MM.1S (cell line): ENCODE results near the gene VPS35L.

Experiments
- DNase-seq: peaks from one replicate; pipeline ENCODE4 v3.0.0-alpha.2; 2015
- H2AFZ ChIP-seq: fragments of 300-600 bp; sonication (generic); 2 replicates; pipeline ENCODE4 v1.6.0; 2016; ENCODE audit warnings: antibody characterized with exemption, low read length
- H3F3A ChIP-seq: fragments of 300-600 bp; sonication (generic); 2 replicates; pipeline ENCODE4 v1.6.1; 2016; ENCODE audit warnings: mild to moderate bottlenecking, antibody characterized with exemption, low read length, moderate library complexity, mixed read lengths; ENCODE audit not compliant: insufficient read depth
- H3K27ac ChIP-seq: fragments of 300-600 bp; sonication (generic); 2 replicates; pipeline ENCODE4 v1.5.1; 2016; ENCODE audit warnings: mild to moderate bottlenecking, low read length
- H3K27me3 ChIP-seq: fragments of 300-600 bp; sonication (generic); replicated peaks from 2 replicates; pipeline ENCODE4 v1.6.0; 2016; ENCODE audit warnings: low read length; ENCODE audit not compliant: insufficient read depth
- H3K36me3 ChIP-seq: fragments of 300-600 bp; sonication (generic); replicated peaks from 2 replicates; pipeline ENCODE4 v1.6.1; 2016; ENCODE audit warnings: mild to moderate bottlenecking, low read length, mixed read lengths; ENCODE audit not compliant: insufficient read depth
- H3K4me1 ChIP-seq: fragments of 300-600 bp; sonication (generic); 2 replicates; pipeline ENCODE4 v1.6.1; 2016; ENCODE audit warnings: low read length, mixed read lengths
- H3K4me2 ChIP-seq: fragments of 300-600 bp; sonication (generic); 2 replicates; pipeline ENCODE4 v1.6.0; 2016; ENCODE audit warnings: low read depth, low read length
- H3K4me3 ChIP-seq: fragments of 300-600 bp; sonication (generic); 2 replicates; pipeline ENCODE4 v1.5.1; 2016; ENCODE audit warnings: low read length, mixed read lengths
- H3K79me2 ChIP-seq: fragments of 300-600 bp; sonication (generic); 2 replicates; pipeline ENCODE4 v1.6.1; 2016; ENCODE audit warnings: mixed run types, low read length, mixed read lengths
- H3K9ac ChIP-seq: fragments of 300-600 bp; sonication (generic); 2 replicates; pipeline ENCODE4 v1.6.1; 2016; ENCODE audit warnings: low read length, mixed read lengths
- H3K9me2 ChIP-seq: fragments of 300-600 bp; sonication (generic); replicated peaks from 2 replicates; pipeline ENCODE4 v1.6.1; 2016; ENCODE audit warnings: mild to moderate bottlenecking, low read length, mixed read lengths; ENCODE audit not compliant: insufficient read depth
- H3K9me3 ChIP-seq: fragments of 300-600 bp; sonication (generic); replicated peaks from 2 replicates; pipeline ENCODE4 v1.6.1; 2016; ENCODE audit warnings: mild to moderate bottlenecking, low read length, mixed read lengths; ENCODE audit not compliant: insufficient read depth
- H4K20me1 ChIP-seq: fragments of 300-600 bp; sonication (generic); 2 replicates; pipeline ENCODE4 v1.6.1; 2016; ENCODE audit warnings: mild to moderate bottlenecking, low read length, moderate library complexity, mixed read lengths; ENCODE audit not compliant: insufficient read depth
- EZH2 ChIP-seq: fragments of 300-600 bp; sonication (generic); optimal IDR thresholded peaks from 2 replicates; pipeline ENCODE3; 2017; ENCODE audit warnings: low read depth, mild to moderate bottlenecking, antibody characterized with exemption, low read length, mixed read lengths
- EZH2phosphoT487 ChIP-seq: fragments of 300-600 bp; sonication (generic); IDR thresholded peaks from 2 replicates; pipeline ENCODE4 v1.6.1; 2018; ENCODE audit warnings: antibody characterized with exemption, low read length
- TF ChIP-seq, protein P1 (sequence below): fragments of 300-600 bp; sonication (generic); IDR thresholded peaks from 2 replicates; pipeline ENCODE4 v1.5.1; 2016; ENCODE audit warnings: antibody characterized with exemption, low read length, mixed read lengths

The VPS35L gene

GRCh38 chr16:19688396-19689024 is 133.0 kb downstream of the VPS35L start:
- Histone ChIP-seq H3K36me3 (no peaks in the 10 kb centered on the region), H3K9ac (no peak overlapping the region), H3K79me2 (no peaks in the 10 kb centered on the region), H3K27me3 (no peaks in the 10 kb centered on the region), H3K4me1 (0 out of 2 replicates have a peak, but pooled peaks cover 4% of the 10 kb centered on the region), H3F3A (no peaks in the 10 kb centered on the region), H3K9me2 (no peaks in the 10 kb centered on the region), H4K20me1 (no peaks in the 10 kb centered on the region), H3K27ac (no peak overlapping the region), H3K9me3 (no peaks in the 10 kb centered on the region), H3K4me2 (no peak overlapping the region), H3K4me3 (no peak overlapping the region), H2AFZ (no peak overlapping the region)
- no peak for DNase-seq
- TF ChIP-seq, protein P1, sequence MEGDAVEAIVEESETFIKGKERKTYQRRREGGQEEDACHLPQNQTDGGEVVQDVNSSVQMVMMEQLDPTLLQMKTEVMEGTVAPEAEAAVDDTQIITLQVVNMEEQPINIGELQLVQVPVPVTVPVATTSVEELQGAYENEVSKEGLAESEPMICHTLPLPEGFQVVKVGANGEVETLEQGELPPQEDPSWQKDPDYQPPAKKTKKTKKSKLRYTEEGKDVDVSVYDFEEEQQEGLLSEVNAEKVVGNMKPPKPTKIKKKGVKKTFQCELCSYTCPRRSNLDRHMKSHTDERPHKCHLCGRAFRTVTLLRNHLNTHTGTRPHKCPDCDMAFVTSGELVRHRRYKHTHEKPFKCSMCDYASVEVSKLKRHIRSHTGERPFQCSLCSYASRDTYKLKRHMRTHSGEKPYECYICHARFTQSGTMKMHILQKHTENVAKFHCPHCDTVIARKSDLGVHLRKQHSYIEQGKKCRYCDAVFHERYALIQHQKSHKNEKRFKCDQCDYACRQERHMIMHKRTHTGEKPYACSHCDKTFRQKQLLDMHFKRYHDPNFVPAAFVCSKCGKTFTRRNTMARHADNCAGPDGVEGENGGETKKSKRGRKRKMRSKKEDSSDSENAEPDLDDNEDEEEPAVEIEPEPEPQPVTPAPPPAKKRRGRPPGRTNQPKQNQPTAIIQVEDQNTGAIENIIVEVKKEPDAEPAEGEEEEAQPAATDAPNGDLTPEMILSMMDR = no peak
- no peak for TF ChIP-seq EZH2phosphoT487
- no peak for TF ChIP-seq EZH2

DNA sequence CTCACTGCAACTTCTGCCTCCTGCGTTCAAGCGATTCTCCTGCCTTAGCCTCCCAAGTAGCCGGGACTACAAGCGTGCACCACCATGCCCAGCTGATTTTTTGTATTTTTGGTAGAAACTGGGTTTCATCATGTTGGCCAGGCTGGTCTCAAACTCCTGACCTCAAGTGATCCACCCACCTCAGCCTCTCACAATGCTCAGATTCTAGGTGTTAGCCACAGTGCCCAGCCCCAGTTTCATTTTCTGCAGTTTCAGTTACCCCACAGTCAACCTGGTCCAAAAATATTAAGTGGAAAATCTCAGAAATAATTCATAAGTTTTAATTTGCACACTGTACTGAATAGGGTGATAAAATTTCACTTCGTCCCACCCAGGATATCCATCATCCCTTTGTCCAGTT is 133.8 kb downstream of the VPS35L start:
- H3K27me3 ChIP-seq = no peaks in the 10 kb centered on the region
- no peaks in the 10 kb centered on the region for H3K79me2 ChIP-seq
- DNase-seq = no peak
- TF ChIP-seq, protein P1 = no peak
- TF ChIP-seq EZH2 (no peak), EZH2phosphoT487 (no peak)
- no peak overlapping the region for H2AFZ ChIP-seq
- no peak overlapping the region for H3K4me3 ChIP-seq
- H3K9me3 ChIP-seq = no peaks in the 10 kb centered on the region
- no peak overlapping the region for H3K4me2 ChIP-seq
- no peaks in the 10 kb centered on the region for H3K36me3 ChIP-seq
- H3K9ac ChIP-seq = no peak overlapping the region
- H3K27ac ChIP-seq = no peak overlapping the region
- no peaks in the 10 kb centered on the region for H4K20me1 ChIP-seq
- H3K9me2 ChIP-seq = no peaks in the 10 kb centered on the region
- H3K4me1 ChIP-seq = 0 out of 2 replicates have a peak, but pooled peaks cover 4% of the 10 kb centered on the region
- H3F3A ChIP-seq = no peaks in the 10 kb centered on the region

DNA sequence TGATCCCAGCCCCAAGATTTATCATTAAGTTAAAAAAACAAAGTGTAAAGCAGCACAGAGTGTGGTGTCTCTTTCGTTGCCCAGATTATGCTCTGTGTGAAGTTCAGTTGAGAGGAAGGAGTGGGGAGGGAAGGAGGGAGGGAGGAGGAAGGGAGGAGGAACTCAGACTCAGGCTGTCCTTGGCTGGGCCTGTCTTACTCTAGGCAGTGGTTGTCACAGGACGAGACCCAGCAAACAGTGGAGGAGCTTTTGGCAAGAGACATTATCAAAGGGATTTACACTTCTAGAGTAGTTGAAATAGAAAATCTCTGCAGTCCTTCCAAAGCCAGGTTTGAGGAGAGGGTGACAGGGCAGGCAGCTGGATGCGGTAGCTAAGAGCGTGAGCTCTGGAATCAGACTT is 134.7 kb downstream of the VPS35L start:
- Histone ChIP-seq H3K27ac (no peak overlapping the region), H3K4me3 (no peak overlapping the region), H3K79me2 (no peaks in the 10 kb centered on the region), H3K4me2 (no peak overlapping the region), H3K9me2 (no peaks in the 10 kb centered on the region), H3K4me1 (0 out of 2 replicates have a peak, but pooled peaks cover 4% of the 10 kb centered on the region), H3K9me3 (no peaks in the 10 kb centered on the region), H2AFZ (no peak overlapping the region), H3K9ac (no peak overlapping the region), H3K27me3 (no peaks in the 10 kb centered on the region), H4K20me1 (no peaks in the 10 kb centered on the region), H3K36me3 (no peaks in the 10 kb centered on the region), H3F3A (no peaks in the 10 kb centered on the region)
- DNase-seq = no peak
- TF ChIP-seq, protein P1 = no peak
- TF ChIP-seq EZH2 (no peak), EZH2phosphoT487 (no peak)
